ENCODE results near the gene ABO. TPM values are rescaled to one million over a fixed set of nuclear protein-coding genes. Genes with fewer than 3 reads are reported as not detected.
A peak's percentile ranks its signal among the peaks of the same experiment; 100 is the strongest.
"Not testable (repeated sequence)": the region's sequence is repeated elsewhere in the genome, so short reads cannot be mapped to it uniquely, and the experiment has no call there.

ABO gene
- total RNA-seq, 2 donors from 2014 or later = 2.1 to 3.8 TPM

GRCh38 chr9:133238851-133239532 is 36.0 kb downstream of the ABO start:
- no peaks in the 10 kb centered on the region for H3K9me3 ChIP-seq (ENCODE audit: control insufficient read depth, low read length, poor library complexity, severe bottlenecking)
- peaks cover 58% of the 10 kb centered on the region for H3K27me3 Mint-ChIP-seq
- DNase-seq (peak; percentile 40 to 56 (median 44)), ATAC-seq (peak; percentile 91)
- H3K4me1 Mint-ChIP-seq = peaks cover 7% of the 10 kb centered on the region
- no peaks in the 10 kb centered on the region for H3K36me3 Mint-ChIP-seq (ENCODE audit: low read depth)
- H3K27ac Mint-ChIP-seq = no peak overlapping the region
- peak overlapping the region; percentile 78 for H3K4me3 Mint-ChIP-seq

GRCh38 chr9:133238272-133238850 is 36.6 kb downstream of the ABO start:
- H3K4me3 Mint-ChIP-seq = peak overlapping the region; percentile 78
- no peak overlapping the region for H3K27ac Mint-ChIP-seq
- no peaks in the 10 kb centered on the region for H3K36me3 Mint-ChIP-seq (ENCODE audit: low read depth)
- H3K27me3 Mint-ChIP-seq = peaks cover 53% of the 10 kb centered on the region
- ATAC-seq (peak; percentile 55), DNase-seq (peak in 1 of 3 donors; percentile 15)
- H3K4me1 Mint-ChIP-seq = peaks cover 7% of the 10 kb centered on the region
- H3K9me3 ChIP-seq (ENCODE audit: control insufficient read depth, low read length, poor library complexity, severe bottlenecking) = no peaks in the 10 kb centered on the region

DNA sequence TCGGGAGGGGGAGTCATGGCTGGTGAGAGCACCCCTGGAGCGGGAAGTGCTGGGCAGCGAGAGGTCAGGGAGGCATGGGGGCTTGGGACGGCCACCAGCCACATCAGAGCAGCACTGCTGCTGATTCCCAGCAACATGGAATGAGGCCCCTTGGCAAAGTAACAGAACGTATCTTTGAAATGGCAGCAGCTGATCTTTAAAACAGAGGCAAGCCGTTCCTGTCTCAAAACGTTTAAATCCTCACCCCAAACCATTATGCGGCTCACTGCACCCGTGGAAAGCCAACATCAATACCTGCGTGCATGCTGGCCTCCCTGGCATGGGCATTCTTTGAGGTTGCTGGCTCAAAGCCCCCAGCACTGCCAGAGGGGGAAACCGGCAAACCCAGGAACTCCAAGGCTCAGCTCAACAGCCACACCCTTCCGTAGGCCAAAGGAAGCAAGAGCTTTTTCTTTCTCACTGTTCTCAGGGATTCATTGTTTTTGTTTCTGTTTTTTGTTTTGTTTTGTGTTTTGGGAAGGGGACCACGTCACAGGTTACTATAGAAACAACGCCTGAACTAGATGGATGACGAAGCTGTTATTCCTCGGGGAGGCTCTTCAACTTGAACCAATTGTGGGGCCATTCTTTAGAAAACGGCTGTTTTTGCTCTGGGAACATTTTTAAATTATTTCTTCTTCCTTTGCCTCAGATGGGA is 37.8 kb downstream of the ABO start:
- DNase-seq (no peak), ATAC-seq (no peak)
- Mint-ChIP-seq H3K4me1 (peaks cover 7% of the 10 kb centered on the region), H3K27me3 (peaks cover 52% of the 10 kb centered on the region), H3K27ac (no peak overlapping the region), H3K4me3 (no peak overlapping the region), H3K36me3 (ENCODE audit: low read depth) (no peaks in the 10 kb centered on the region)
- no peaks in the 10 kb centered on the region for H3K9me3 ChIP-seq (ENCODE audit: control insufficient read depth, low read length, poor library complexity, severe bottlenecking)

- peaks cover 45% of the 10 kb centered on the region for H3K27me3 Mint-ChIP-seq
- H3K36me3 Mint-ChIP-seq (ENCODE audit: low read depth); DNase-seq; ATAC-seq; H3K4me3 Mint-ChIP-seq; H3K9me3 ChIP-seq (ENCODE audit: control insufficient read depth, low read length, poor library complexity, severe bottlenecking); H3K4me1 Mint-ChIP-seq; H3K27ac Mint-ChIP-seq: not testable (repeated sequence)
Measured at GRCh38 chr9:133236291-133237034, 38.5 kb downstream of the ABO start.

- Mint-ChIP-seq H3K36me3 (ENCODE audit: low read depth) (no peaks in the 10 kb centered on the region), H3K4me1 (peaks cover 7% of the 10 kb centered on the region), H3K4me3 (no peak overlapping the region), H3K27ac (no peak overlapping the region), H3K27me3 (peaks cover 38% of the 10 kb centered on the region)
- no peak for DNase-seq
- no peak for ATAC-seq
- no peaks in the 10 kb centered on the region for H3K9me3 ChIP-seq (ENCODE audit: control insufficient read depth, low read length, poor library complexity, severe bottlenecking)
Measured at GRCh38 chr9:133235549-133236222, 39.3 kb downstream of the ABO start.

DNA sequence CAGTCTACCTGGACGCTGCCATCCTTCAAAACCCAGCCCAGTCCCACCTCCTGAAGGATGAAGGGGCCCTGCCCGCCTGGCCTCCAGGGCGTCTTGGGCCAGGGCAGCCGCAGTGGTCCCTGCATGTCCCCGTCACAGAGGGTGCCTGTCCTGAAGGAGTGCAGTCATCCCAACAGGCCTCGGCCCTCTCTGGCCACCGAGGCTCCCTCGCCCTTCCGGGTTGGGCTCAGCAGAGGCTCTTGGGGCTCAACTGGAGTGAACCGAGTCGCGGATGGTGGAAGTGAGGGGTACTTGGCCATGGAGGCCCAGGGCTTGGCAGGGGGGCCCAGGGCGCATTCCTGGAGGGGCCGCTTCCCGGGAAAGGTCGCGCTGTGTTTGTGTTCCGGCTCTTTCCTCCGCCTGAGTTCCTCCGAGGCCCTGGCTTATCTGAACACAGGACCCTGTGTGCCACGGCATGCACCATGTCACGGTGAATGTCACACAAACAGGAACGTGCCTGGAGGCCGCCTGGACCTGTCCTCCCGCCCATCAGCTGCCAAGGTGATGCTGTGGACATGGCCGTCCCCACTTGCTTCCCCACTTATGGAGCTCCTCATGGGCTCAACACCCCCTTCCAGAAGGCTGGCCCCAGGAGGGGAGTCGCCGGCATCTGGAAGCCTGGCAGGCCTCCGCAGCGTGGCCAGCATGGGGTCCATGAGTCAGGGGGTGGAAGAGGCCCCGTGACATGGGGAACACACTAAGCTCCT is 40.3 kb downstream of the ABO start:
- DNase-seq = no peak
- ATAC-seq = no peak
- no peak overlapping the region for H3K4me3 Mint-ChIP-seq

GRCh38 chr9:133233681-133234432 is 41.1 kb downstream of the ABO start:
- DNase-seq (no peak), ATAC-seq (no peak)
- Mint-ChIP-seq H3K27ac (no peak overlapping the region), H3K36me3 (ENCODE audit: low read depth) (no peaks in the 10 kb centered on the region), H3K27me3 (peaks cover 39% of the 10 kb centered on the region), H3K4me1 (peaks cover 1% of the 10 kb centered on the region), H3K4me3 (no peak overlapping the region)
- no peaks in the 10 kb centered on the region for H3K9me3 ChIP-seq (ENCODE audit: control insufficient read depth, low read length, poor library complexity, severe bottlenecking)

More for the DNA sequence above, 40.3 kb downstream of the ABO start:
- H3K27ac Mint-ChIP-seq = no peak overlapping the region
- H3K4me1 Mint-ChIP-seq = peaks cover 7% of the 10 kb centered on the region
- H3K27me3 Mint-ChIP-seq = peaks cover 38% of the 10 kb centered on the region
- no peaks in the 10 kb centered on the region for H3K36me3 Mint-ChIP-seq (ENCODE audit: low read depth)
- H3K9me3 ChIP-seq (ENCODE audit: control insufficient read depth, low read length, poor library complexity, severe bottlenecking) = no peaks in the 10 kb centered on the region

DNA sequence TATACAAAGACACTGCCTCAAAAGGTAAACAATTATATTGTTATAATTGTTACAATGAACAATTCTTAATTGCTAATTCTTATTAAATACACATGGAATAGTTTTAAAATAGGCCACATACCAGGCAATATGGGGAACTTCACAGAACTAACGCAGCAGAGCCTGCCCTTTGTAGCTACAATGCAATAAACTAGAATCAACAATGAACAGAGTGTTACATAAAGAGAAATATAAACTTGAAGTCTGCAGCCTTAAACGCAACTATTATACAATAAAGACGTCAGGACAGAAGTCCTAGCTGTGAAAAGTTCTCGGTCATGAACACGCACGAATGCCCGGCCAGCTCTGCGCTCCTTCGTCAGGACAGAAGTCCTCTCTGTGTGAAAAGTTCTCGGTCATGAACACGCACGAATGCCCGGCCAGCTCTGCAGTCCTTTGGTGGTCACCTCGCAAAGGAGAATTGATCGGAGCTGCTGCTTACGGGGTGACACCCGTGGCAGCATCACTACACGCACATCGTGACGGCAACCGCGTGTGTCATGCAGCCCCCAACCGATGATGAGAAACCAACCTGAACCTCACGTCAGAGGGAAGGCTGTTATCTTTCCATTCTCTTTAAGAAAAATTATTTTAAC is 43.0 kb downstream of the ABO start:
- DNase-seq; H3K27ac Mint-ChIP-seq; H3K9me3 ChIP-seq (ENCODE audit: control insufficient read depth, low read length, poor library complexity, severe bottlenecking); H3K4me1 Mint-ChIP-seq; ATAC-seq; H3K36me3 Mint-ChIP-seq (ENCODE audit: low read depth); H3K4me3 Mint-ChIP-seq: not testable (repeated sequence)
- H3K27me3 Mint-ChIP-seq = peaks cover 33% of the 10 kb centered on the region

DNA sequence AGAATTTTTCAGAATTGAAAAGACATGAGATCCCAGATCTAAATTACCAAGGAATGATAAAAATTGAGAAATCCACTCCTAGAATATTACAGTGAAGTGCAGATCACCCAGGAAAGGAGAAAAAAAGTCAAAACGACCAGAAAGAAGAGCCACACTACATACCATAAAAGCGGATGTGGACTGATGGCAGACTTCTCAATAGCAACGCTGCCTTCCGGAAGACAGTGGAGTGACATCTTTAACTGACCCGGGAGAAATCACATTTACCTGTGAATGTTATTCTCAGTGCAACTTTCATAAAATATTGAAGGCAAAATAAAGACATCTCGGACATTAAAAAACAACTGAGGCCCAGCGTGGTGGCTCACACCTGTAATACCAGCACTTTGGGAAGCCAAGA is 44.5 kb downstream of the ABO start:
- not testable (repeated sequence) for H3K27ac Mint-ChIP-seq; H3K36me3 Mint-ChIP-seq (ENCODE audit: low read depth); H3K9me3 ChIP-seq (ENCODE audit: control insufficient read depth, low read length, poor library complexity, severe bottlenecking); H3K4me1 Mint-ChIP-seq; DNase-seq; H3K4me3 Mint-ChIP-seq; ATAC-seq
- H3K27me3 Mint-ChIP-seq = peaks cover 24% of the 10 kb centered on the region

DNA sequence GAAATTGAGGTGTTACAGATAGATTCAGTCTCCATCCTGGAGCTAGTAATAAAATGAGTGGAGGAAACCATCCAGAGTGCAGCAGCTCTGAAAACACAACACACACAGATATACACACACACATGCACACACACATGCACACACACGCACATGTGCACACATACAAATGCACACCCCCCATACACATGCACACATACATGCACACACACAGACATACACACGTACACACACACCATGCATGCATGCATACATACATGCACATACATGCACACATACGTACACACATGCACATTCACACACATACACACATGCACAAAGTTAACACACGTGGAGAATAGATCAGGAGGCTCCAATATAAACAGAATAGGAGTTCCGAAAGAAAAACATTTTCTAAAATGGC is 44.9 kb downstream of the ABO start:
- no peaks in the 10 kb centered on the region for H3K9me3 ChIP-seq (ENCODE audit: control insufficient read depth, low read length, poor library complexity, severe bottlenecking)
- Mint-ChIP-seq H3K4me1 (no peaks in the 10 kb centered on the region), H3K27me3 (peaks cover 22% of the 10 kb centered on the region), H3K36me3 (ENCODE audit: low read depth) (no peaks in the 10 kb centered on the region), H3K27ac (no peak overlapping the region), H3K4me3 (no peak overlapping the region)
- ATAC-seq = no peak
- DNase-seq = no peak

DNA sequence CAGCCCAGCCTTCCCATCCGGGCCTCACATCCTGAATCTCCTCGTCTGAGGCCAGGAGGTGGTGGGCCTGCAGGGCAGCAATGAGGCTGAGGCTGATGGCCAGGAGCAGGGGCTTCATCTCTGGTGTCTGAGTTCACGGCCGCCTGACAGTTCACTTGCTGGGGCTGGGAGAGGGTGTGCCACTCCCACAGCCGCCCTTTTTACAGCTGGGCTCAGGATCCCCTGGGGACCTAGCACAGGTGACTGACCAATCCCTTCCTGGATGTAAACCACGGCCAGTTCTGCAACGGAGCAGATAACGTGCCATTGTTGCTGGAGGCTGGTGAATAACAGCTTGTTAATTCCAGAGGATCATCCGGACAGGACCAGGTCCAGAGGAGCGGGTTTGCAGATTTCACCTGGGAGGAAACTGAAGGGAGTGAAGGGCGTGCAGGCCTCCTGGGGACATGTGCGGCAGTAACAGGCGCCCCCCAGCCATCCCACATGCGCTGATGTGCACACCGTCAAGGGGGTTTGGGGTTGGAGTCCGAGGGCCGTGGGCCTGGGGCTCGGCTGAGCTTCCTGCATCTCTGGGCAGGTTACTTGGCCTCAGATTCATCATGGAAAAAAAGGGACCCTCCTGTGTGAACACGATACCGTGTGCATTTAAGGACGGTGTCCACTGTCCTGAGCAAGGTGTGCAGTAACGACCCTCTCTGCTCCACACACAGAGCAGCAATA is 46.4 kb downstream of the ABO start:
- H3K36me3 Mint-ChIP-seq (ENCODE audit: low read depth); H3K27ac Mint-ChIP-seq; H3K4me3 Mint-ChIP-seq; H3K9me3 ChIP-seq (ENCODE audit: control insufficient read depth, low read length, poor library complexity, severe bottlenecking); DNase-seq; H3K4me1 Mint-ChIP-seq; ATAC-seq: not testable (repeated sequence)
- H3K27me3 Mint-ChIP-seq = peaks cover 19% of the 10 kb centered on the region

Measured in T-helper 17 cell (primary cell).